ENCODE measurements around the gene RIMS4.

DNA sequence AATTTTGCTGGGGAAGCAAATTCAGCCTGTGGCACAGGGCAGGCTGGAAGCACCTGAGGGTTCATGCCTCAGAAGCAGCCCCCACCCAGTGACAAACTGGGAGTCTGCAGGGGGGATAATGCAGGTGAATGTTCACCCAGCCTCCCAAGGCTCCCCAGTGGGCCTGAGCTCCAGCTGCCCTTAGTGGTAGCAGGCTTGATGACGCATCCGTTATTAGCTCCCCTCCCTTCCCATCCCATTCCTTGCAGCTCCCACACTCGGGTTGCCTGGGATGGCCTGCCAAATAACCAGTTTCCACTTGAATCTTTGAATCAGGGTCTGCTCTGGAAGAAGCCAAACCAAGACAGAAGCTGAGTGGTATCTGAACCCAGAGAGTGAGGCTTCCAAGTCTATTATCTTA, 48.9 kb downstream of the RIMS4 start:
- no peak for TF ChIP-seq CTCF (IDR thresholded peaks at IDR 0.05; ENCODE audit: low read length)
- TF ChIP-seq EZH2phosphoT487 (IDR thresholded peaks at IDR 0.05; ENCODE audit: low read length), result no peak

Data from MM.1S (cell line).